Stomach (tissue), 9 donors: ENCODE data around the gene IER5. TPM values are rescaled to one million over a fixed set of nuclear protein-coding genes. Genes with fewer than 3 reads are reported as not detected.

Experiments
- DNase-seq, 2 donors: peaks; one replicate each; pipeline versions ENCODE4 v3.0.0 to v3.0.0-alpha.2; 2013 to 2019
- H3K27ac ChIP-seq, 5 donors: fragments of 200-600 bp in 4 of 5; sonication (generic) in 4 of 5; one replicate each; pipeline ENCODE4 v1.5.1; 2013 to 2019; ENCODE audit warnings: mild to moderate bottlenecking in 1 of 5, moderate library complexity in 1 of 5
- H3K27me3 ChIP-seq, 3 donors: fragments of 200-600 bp; sonication (generic); one replicate each; pipeline ENCODE4 v1.5.1; 2017 to 2019; ENCODE audit warnings: mixed run types in 1 of 3
- H3K36me3 ChIP-seq, 4 donors: fragments of 200-600 bp; sonication (generic); 1 replicate in 3 of 4; 2 replicates in 1 of 4; pipeline ENCODE4 v1.5.1; 2016 to 2019
- H3K4me1 ChIP-seq, 4 donors: fragments of 200-600 bp; sonication (generic); one replicate each; pipeline ENCODE4 v1.5.1; 2016 to 2019
- H3K4me3 ChIP-seq, 4 donors: fragments of 200-600 bp; sonication (generic) in 3 of 4; one replicate each; pipeline ENCODE4 v1.5.1; 2016 to 2019; ENCODE audit warnings: mild to moderate bottlenecking in 1 of 4
- H3K9me3 ChIP-seq, 4 donors: fragments of 200-600 bp; sonication (generic); one replicate each; pipeline ENCODE4 v1.5.1; 2016 to 2019
- EP300 ChIP-seq: sonication (generic); formaldehyde crosslinking; IDR thresholded peaks from one replicate; pipeline ENCODE4 v1.6.1; 2017; ENCODE audit warnings: antibody characterized with exemption
- POLR2A ChIP-seq, 4 donors: fragments of 450-650 bp; IDR thresholded peaks; one replicate each; pipeline ENCODE4 v1.6.1; 2016; ENCODE audit warnings: antibody characterized with exemption in 4 of 4, control low read depth in 2 of 4, mild to moderate bottlenecking in 1 of 4, moderate library complexity in 1 of 4
- POLR2AphosphoS5 ChIP-seq, 3 donors: sonication (generic); formaldehyde crosslinking; IDR thresholded peaks; one replicate each; pipeline ENCODE4 v1.6.1; 2016; ENCODE audit warnings: antibody characterized with exemption in 3 of 3
- WGBS, 5 donors: extraction: QIAGEN DNeasy Blood & Tissue Kit in 3 of 5; methylation state at CpG; one replicate each; pipeline versions ENCODE4 v1.1.5 to v1.1.7; 2013 to 2018; 5-methylcytosine and 5-hydroxymethylcytosine counted together
- intact Hi-C: fragments of 100-400 bp; cut with DNase I; formaldehyde crosslinking; loops from one replicate; pipeline ENCODE4 v1.15.1; 2023; ENCODE audit warnings: low total_unique reads
- polyA plus RNA-seq, 3 donors: library from polyadenylated mRNA; stranded (reverse); fragments of 200-250 nt; gene quantifications; one replicate each; pipeline ENCODE4 v1.2.3, GENCODE V29; 2013
- total RNA-seq, 5 donors: library from RNA; depleted of rRNA; stranded (reverse); fragments of >200 nt; gene quantifications; one replicate each; pipeline versions ENCODE4 v1.1.0 to v1.2.3, GENCODE V29; 2014 to 2016
- donor health status: healthy with polysubstance abuse.
- donor health status: Bipolar disorder and iron deficiency.
- donor health status: healthy.

IER5 gene
- total and polyA plus RNA-seq, 8 donors: 1.2 to 33.3 (median 10.2) TPM

- TF ChIP-seq EP300: no peak
- no peak for TF ChIP-seq POLR2A (IDR thresholded peaks at IDR 0.05)
- no peak for DNase-seq
- 82 to 93% (median 91%) methylated on average over 2 to 3 of the region's 3 CpGs for WGBS, 5 donors
Measured at GRCh38 chr1:181140891-181141290, 52.4 kb downstream of the IER5 start.

DNA sequence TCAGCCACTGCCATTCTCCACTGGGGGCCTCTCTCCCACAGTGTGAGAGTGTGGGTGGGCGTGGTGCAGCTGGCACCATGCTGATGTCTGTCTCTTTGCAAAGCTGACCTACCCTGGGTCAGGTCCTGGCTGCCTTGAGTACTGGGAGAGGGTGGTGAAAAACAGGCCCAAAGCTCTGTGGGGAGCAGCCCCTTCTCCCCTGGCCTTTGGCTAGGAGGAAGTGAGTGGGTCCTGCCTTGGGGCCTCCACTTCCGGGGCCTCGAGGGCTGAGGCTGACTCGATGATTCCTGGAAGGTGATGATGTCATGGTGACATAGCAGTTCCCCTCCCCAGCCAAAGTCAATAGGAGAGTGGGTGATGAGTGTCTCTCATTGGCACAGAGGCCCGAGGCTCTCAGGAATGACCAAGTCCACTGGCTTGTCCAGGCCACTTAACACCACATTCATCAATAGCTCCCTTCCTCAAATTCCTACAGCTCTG is 53.0 kb downstream of the IER5 start:
- DNase-seq: peak; percentile 39 to 41

More at GRCh38 chr1:181140891-181141290, 52.4 kb downstream of the IER5 start:
- peak overlapping the region in 1 of 5 donors; percentile 19 for H3K27ac ChIP-seq
- no peaks in the 10 kb centered on the region for H3K27me3 ChIP-seq
- no peaks in the 10 kb centered on the region for H3K9me3 ChIP-seq
- no peak overlapping the region for H3K4me3 ChIP-seq
- intact Hi-C loops: loop anchor here (10.0 kb wide), 2 partner anchors 106 to 256 kb away; partner anchors contain the start of gene MR1
- peaks cover 9 to 28% (median 15%) of the 10 kb centered on the region in 4 donors for H3K4me1 ChIP-seq
- H3K36me3 ChIP-seq: no peaks in the 10 kb centered on the region

More for the DNA sequence above, 53.0 kb downstream of the IER5 start:
- 43 to 66% (median 54%) methylated on average over 3 to 5 of the region's 5 CpGs for WGBS, 5 donors
- TF ChIP-seq POLR2AphosphoS5 (IDR thresholded peaks at IDR 0.05) (peak in 1 of 3 donors; percentile 33), POLR2A (IDR thresholded peaks at IDR 0.05) (no peak)
- H3K27ac ChIP-seq: peak overlapping the region in 1 of 5 donors; percentile 19
- H3K9me3 ChIP-seq: no peaks in the 10 kb centered on the region
- no peaks in the 10 kb centered on the region for H3K36me3 ChIP-seq
- peaks cover 6 to 24% (median 14%) of the 10 kb centered on the region in 4 donors for H3K4me1 ChIP-seq
- intact Hi-C loops: loop anchor here (10.0 kb wide), 2 partner anchors 107 to 257 kb away; partner anchors contain the start of gene MR1
- H3K4me3 ChIP-seq: no peak overlapping the region
- no peaks in the 10 kb centered on the region for H3K27me3 ChIP-seq

Other genes starting within 250 kb of the IER5 start
- 1 to 10 TPM in 3 of 5 donors, under 1 TPM in 1, not detected in 1; under 0.01 to 6.1 (median 1.7) TPM for gene KIAA1614, start 175.8 kb upstream of the IER5 start, total RNA-seq
- 1 to 10 TPM; 1.1 to 2.2 (median 1.8) TPM for gene KIAA1614, start 175.8 kb upstream of the IER5 start, polyA plus RNA-seq
- gene STX6, start 65.8 kb upstream of the IER5 start, total RNA-seq: 10 to 100 TPM in 2 of 5 donors, 1 to 10 TPM in 3; 1.2 to 38.6 (median 10.0) TPM
- 1 to 10 TPM; 5.8 to 7.0 (median 6.6) TPM for gene STX6, start 65.8 kb upstream of the IER5 start, polyA plus RNA-seq
- 10 to 100 TPM in 4 of 5 donors, 1 to 10 TPM in 1; 3.5 to 40.8 (median 11.2) TPM for gene MR1, start 54.7 kb upstream of the IER5 start, total RNA-seq
- 1 to 10 TPM; 1.1 to 4.5 (median 2.4) TPM for gene MR1, start 54.7 kb upstream of the IER5 start, polyA plus RNA-seq